22Rv1 (cell line): ENCODE data around the gene TMEM117.

Experiments
- H3K27ac ChIP-seq: fragments of 450-650 bp; 2 replicates; pipeline ENCODE4 v1.5.1; 2017
- ZFX ChIP-seq: fragments of 450-650 bp; IDR thresholded peaks from 2 replicates; pipeline ENCODE4 v1.6.1; 2017; ENCODE audit warnings: antibody characterized with exemption, borderline replicate concordance
- TF ChIP-seq, protein P1 (sequence below): fragments of 450-650 bp; IDR thresholded peaks from 2 replicates; pipeline ENCODE4 v1.5.1; 2017; ENCODE audit warnings: mild to moderate bottlenecking

TMEM117 gene

DNA sequence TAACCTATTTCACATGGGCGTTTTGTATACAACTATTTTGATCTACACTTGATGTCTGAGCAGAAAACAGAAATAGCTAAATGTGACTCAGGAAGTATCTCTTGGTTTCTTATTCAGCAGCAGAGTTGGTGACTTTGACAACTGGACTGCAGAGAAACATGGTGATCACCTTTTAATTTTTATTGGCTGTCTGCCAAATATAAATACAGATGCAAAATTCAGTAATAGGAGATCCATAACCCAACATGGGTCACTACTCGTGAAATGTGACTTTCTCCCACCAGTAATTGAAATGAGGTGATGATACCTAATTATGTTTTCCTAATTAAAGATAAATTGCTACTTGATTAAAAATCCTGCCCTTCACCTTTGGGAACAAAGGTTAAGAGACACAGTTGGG lies 553.2 kb downstream of the TMEM117 start:
- no peak overlapping the region for H3K27ac ChIP-seq
- TF ChIP-seq ZFX = no peak
- TF ChIP-seq, protein P1, sequence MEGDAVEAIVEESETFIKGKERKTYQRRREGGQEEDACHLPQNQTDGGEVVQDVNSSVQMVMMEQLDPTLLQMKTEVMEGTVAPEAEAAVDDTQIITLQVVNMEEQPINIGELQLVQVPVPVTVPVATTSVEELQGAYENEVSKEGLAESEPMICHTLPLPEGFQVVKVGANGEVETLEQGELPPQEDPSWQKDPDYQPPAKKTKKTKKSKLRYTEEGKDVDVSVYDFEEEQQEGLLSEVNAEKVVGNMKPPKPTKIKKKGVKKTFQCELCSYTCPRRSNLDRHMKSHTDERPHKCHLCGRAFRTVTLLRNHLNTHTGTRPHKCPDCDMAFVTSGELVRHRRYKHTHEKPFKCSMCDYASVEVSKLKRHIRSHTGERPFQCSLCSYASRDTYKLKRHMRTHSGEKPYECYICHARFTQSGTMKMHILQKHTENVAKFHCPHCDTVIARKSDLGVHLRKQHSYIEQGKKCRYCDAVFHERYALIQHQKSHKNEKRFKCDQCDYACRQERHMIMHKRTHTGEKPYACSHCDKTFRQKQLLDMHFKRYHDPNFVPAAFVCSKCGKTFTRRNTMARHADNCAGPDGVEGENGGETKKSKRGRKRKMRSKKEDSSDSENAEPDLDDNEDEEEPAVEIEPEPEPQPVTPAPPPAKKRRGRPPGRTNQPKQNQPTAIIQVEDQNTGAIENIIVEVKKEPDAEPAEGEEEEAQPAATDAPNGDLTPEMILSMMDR = no peak

DNA sequence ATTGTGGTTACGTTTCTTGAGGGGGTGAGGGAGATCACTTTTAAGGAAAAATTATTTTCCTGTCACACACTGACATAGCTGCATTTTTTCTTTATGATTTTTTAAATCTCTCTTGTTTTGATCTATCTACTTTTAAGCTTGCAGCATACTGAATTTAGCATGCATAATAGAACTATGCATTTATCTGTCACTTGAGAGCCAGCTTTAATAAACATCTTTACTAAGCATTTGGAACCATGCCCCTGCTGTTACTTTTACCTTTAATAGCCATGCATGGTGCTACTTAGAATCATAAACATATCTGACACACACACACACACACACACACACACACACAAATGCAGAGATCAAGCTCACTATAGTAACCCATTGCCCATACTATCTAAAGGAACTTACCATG lies 554.0 kb downstream of the TMEM117 start:
- TF ChIP-seq ZFX = no peak
- TF ChIP-seq, protein P1 = 0 out of 2 replicates have a peak, but pooled peaks have one; percentile 10
- no peak overlapping the region for H3K27ac ChIP-seq

DNA sequence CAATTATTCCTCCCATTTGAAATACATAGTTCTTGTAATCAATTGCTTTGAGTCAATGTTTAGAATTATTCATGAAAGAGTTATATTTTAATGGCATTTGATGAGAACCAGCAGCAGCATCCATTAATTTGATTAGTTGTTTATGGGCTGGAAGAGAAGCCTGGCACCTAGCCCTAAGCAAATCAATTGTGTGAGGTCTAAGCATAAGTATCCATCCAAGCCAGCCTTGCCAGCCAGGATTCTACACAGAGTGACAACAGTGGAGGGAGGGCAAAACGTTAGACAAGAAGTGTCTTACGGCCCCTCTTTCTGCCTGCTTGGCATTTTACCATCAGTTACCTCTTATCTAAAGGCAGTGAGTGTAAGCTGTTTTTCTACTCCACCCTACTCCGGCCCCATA lies 561.8 kb downstream of the TMEM117 start:
- H3K27ac ChIP-seq = no peak overlapping the region
- no peak for TF ChIP-seq ZFX
- TF ChIP-seq, protein P1 = no peak

DNA sequence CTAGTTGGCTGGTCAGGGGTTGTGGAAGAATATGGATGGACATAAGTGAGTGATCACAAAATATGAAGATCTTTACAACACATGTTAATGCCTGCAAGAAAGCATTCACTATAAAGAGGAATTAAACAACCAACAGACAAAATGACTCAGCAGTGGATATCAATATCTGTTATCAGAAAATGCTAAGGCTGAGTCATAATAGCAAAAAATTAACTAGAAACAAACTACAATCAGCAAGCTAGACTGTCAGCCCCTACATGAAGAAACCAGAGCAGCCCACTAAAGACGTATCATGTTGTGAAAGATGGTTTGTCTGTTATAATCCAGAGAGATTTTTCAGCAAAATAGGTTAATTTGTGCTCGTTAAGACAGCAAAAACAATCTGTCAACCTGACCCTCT lies 567.3 kb downstream of the TMEM117 start:
- TF ChIP-seq, protein P1 = no peak
- no peak for TF ChIP-seq ZFX
- H3K27ac ChIP-seq = no peak overlapping the region

DNA sequence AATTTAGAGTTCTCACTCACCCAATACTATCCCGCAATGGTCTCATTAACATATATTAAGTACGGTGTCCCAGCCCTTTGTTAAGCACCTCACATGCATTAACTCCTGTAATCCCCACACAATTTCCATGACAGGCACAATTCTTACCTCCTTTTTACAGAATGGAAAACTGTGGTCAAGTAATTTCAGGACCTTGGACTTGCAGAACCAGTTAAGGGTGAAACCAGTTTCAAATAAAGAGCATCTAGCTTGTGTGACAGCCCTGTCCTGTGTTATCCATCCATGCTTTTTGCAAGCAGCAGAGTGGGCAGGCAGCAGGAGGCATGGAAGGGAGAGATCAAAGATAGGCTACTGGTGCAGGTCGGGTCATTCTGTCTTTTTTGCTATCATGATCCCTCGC lies 569.4 kb downstream of the TMEM117 start:
- H3K27ac ChIP-seq = no peak overlapping the region
- TF ChIP-seq, protein P1 = no peak
- no peak for TF ChIP-seq ZFX

DNA sequence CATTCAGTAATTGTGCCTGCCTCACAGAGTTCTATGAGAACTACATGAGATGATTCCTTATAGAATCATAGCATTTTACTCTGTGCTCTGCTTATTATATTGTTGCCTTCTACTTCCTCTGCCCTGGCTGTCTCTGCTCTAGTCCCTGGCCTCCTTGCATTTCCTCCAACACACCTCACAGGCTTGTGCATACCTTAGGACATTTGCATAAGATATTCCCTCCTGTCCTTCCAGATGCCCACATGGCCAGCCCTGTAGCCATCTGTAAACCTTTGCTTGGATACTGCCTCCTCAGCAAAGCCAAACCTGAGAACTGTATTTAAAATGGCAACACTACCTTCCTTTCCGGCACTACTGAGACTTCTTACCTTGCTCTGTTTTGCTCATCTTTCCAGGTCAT lies 586.7 kb downstream of the TMEM117 start:
- no peak for TF ChIP-seq ZFX
- TF ChIP-seq, protein P1 = no peak
- H3K27ac ChIP-seq = no peak overlapping the region

DNA sequence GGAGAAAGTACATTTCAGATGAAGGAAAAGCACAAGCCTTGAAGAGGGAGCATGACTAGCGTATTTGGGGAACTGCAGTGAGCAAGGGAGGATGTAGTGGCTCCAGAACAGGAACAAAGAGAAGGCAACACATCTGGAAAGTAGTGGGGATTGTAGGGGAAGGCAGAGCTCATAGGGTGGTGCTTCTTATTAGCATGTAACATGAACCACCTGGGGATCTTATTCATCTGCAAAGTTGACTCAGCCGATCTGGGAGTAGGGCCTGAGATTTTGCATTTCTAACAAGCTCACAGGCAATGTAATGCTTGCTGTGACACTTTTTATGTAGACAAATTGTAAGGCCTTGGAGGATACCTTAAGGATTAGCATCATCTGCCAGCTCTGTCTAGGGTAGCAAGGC lies 592.9 kb downstream of the TMEM117 start:
- no peak for TF ChIP-seq ZFX
- TF ChIP-seq, protein P1 = no peak
- H3K27ac ChIP-seq = no peak overlapping the region
